Fibroblast of villous mesenchyme (primary cell): ENCODE results near the gene SLTM. TPM values are rescaled to one million over a fixed set of nuclear protein-coding genes. Genes with fewer than 3 reads are reported as not detected.
"Not testable (repeated sequence)": the region's sequence is repeated elsewhere in the genome, so short reads cannot be mapped to it uniquely, and the experiment has no call there.

Experiments used
- DNase-seq: peaks from one replicate; pipeline ENCODE4 v3.0.0-alpha.2; 2010; ENCODE audit warnings: low read depth
- H3K4me3 ChIP-seq: 2 replicates; pipeline ENCODE4 v1.5.1; 2011; ENCODE audit warnings: low read depth, mild to moderate bottlenecking, low read length
- total RNA-seq: library from RNA; depleted of rRNA; stranded (reverse); fragments of >200 nt; gene quantifications from 2 replicates; pipeline ENCODE4 v1.2.3, GENCODE V29; 2012
- TF ChIP-seq, protein P1 (sequence below): IDR thresholded peaks from 2 replicates; pipeline ENCODE4 v1.5.1; 2012; ENCODE audit warnings: low read depth, mild to moderate bottlenecking, low read length; ENCODE audit not compliant: insufficient read depth

SLTM gene
- total RNA-seq, 1 donor = 68.7 TPM

DNA sequence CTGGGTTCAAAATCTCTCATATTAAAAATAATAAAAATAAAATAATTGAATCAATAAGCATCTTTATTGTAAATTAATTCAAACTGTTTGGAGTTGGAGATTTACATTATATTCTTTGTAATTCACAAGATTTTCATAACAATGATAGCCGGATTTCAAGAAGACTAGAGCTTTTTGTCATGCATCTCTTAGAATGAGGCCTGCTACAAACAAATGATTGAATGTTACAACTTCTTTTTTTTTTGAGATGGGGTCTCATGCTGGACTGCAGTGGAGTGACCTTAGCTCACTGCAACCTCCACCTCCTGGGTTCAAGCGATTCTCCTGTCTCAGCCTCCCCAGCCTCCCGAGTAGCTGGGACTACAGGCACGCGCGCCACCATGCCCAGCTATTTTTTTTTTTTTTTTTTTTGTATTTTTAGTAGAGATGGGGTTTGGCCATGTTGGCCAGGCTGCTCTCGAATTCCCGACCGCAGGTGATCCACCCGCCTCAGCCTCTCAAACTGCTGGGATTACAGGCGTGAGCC is 3.5 kb downstream of the SLTM start:
- no peak for DNase-seq
- no peak overlapping the region for H3K4me3 ChIP-seq
- TF ChIP-seq, protein P1, sequence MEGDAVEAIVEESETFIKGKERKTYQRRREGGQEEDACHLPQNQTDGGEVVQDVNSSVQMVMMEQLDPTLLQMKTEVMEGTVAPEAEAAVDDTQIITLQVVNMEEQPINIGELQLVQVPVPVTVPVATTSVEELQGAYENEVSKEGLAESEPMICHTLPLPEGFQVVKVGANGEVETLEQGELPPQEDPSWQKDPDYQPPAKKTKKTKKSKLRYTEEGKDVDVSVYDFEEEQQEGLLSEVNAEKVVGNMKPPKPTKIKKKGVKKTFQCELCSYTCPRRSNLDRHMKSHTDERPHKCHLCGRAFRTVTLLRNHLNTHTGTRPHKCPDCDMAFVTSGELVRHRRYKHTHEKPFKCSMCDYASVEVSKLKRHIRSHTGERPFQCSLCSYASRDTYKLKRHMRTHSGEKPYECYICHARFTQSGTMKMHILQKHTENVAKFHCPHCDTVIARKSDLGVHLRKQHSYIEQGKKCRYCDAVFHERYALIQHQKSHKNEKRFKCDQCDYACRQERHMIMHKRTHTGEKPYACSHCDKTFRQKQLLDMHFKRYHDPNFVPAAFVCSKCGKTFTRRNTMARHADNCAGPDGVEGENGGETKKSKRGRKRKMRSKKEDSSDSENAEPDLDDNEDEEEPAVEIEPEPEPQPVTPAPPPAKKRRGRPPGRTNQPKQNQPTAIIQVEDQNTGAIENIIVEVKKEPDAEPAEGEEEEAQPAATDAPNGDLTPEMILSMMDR = no peak

DNA sequence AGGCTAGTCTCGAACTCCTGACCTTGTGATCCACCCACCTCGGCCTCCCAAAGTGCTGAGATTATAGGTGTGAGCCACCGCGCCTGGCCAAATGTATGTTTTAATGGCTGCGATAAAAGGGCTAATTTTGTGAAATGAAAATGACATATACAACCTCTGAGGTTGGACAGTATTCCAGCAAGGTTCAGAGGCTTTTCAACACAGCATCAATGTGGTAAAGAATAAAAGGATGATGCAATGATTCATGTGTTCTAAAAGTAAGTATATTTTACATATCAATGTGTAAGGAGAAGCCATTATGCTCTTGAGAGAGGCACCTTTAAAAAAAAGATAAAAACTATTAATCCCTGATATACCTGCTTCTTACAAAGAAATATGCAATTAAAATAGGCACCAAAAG is 6.7 kb downstream of the SLTM start:
- DNase-seq = no peak
- TF ChIP-seq, protein P1 = no peak
- no peak overlapping the region for H3K4me3 ChIP-seq

DNA sequence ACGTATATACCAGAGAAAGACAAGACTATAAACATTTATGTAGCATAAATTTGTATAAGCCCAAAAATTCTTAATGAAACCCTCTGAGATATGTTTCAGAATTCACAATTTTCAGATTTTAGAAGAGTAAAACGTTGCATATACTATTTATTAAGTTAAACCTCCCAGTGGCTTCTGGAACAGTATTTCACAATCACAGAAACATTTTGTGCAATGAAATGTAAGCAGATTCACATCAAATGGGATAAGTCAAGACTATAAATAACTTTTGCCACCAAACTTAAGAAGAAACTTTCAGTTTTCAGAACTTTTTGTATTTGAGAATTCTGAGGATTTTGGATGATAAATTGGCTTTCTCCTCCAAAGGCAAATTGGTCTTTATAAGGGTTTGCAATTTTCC is 9.2 kb downstream of the SLTM start:
- peak; percentile 85 for DNase-seq
- no peak overlapping the region for H3K4me3 ChIP-seq
- TF ChIP-seq, protein P1 = no peak

DNA sequence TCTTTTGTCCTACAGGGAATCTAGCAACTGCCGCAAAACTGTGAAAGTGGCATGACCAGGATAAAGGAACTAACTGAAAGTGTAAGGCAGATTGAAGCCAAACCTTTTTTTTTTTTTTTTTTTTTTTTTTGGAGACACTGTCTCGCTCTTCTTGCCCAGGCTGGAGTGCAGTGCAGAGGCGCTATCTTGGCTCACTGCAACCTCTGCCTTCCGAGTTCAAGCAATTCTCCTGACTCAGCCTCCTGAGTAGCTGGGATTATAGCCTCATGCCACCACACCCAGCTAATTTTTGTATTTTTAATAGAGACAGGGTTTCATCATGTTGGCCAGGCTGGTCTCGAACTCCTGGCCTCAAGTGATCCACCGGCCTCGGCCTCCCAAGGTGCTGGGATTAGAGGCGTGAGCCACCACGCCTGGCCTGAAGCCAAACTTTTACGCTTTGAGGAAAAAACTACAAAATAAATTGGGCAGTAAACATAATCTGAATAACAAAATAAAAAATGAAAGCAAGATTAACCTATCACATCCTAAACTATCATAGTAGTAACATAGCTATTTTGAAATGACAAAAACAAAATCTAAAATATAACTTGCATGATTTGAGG is 9.7 kb downstream of the SLTM start:
- TF ChIP-seq, protein P1 = no peak
- H3K4me3 ChIP-seq = no peak overlapping the region
- peak; percentile 18 for DNase-seq

DNA sequence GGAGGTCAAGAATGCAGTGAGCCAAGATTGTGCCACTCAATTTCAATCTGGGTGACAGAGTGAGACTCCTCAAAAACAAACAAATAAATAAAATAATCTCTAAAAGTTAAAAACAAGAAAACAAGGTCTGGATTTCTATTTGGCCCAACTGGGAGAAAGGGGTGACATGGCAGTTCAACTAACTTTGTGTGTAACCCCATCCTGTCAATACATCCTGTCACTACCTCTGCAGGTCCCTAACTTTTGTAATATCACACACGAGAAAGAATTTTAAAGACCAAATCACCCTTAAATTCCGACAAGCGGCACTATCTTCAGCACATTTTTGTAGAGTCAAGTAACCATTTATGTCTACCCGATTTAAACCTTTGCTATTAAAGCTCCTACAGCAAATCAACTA is 10.2 kb downstream of the SLTM start:
- H3K4me3 ChIP-seq = no peak overlapping the region
- TF ChIP-seq, protein P1 = no peak
- DNase-seq = no peak

DNA sequence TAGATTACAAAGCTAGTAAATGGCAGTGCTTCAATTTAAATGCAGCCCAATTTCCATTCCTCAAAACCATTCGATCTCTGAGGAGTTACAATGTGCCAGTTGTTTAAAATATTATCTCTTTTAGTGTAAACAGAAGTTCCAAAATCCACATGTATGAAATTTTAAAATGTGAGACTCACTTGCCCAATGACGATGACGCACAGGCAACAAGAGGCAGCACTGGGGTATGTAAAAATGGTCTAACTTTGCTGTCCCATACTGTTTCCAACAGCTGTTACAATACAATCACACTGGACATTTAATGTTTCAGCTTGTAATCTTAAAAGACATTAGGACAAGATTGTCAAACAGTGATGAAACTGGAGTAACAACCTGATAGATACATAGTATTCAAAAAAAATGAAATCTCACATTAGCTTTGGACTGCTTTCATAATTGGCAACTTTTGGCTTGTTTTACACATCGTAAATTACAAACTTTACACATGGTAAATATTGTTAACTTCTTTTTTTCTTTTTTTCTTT is 12.2 kb downstream of the SLTM start:
- peak; percentile 70 for DNase-seq
- H3K4me3 ChIP-seq = no peak overlapping the region
- TF ChIP-seq, protein P1 = no peak

DNA sequence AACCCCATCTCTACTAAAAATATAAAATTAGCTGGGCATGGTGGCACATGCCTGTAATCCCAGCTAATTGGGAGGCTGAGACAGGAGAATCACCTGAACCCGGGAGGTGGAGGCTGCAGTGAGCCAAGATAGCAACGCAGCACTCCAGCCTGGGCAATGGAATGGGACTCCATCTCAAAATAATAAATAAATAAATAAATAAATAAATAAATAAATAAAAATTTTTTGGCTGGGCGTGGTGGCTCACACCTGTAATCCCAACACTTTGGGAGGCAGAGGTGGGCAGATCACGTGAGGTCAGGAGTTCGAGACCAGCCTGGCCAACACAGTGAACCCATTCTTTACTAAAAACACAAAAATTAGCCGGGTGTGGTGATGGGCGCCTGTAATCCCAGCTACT is 13.0 kb downstream of the SLTM start:
- H3K4me3 ChIP-seq, DNase-seq: not testable (repeated sequence)
